SKM-1 (cell line): Measurements from ENCODE around the gene DOLPP1.

Experiments used
- DNase-seq: peaks from one replicate; lab custom pipeline; 2025; ENCODE audit not compliant: unreplicated experiment; lab: John Stamatoyannopoulos, UW

The DOLPP1 gene

DNA sequence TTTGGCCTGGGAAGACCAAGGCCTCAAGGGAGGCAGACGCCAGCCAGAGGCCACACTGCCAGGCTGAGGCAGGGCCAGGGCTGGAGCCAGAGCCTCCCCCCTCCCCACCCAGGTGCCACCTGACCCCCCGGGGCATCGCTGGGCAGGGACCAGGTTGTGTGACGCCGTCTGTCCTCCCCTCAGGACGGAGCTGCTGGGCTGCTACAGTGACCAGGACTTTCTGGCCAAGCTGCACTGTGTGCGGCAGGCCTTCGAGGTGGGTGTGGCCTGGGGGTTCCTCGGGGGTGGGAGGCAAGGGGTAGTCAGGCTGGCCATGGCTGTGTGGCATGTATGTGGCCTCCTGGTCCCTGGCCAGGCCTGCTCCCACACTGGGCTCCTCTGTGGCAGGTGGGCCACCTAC is 17.9 kb upstream of the DOLPP1 start:
- no peak for DNase-seq

DNA sequence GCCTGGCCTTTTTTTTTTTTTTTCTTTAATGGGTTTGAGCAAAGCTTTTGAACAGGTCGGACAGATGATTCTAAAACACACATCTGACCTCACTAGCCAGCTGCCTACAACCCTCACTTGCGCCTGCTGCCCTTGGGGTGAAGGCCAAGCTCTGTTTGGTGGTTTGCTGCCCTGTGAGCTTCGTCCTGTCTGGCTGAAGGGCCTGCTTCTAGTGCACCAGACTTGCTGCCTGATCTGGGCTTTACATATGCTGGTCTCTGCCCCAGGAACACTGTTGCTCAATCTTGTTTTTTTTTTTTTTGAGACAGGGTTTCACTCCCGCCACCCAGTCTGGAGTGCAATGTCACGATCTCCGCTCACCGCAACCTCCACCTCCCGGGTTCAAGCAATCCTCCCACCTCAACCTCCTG is 16.4 kb upstream of the DOLPP1 start:
- no peak for DNase-seq

DNA sequence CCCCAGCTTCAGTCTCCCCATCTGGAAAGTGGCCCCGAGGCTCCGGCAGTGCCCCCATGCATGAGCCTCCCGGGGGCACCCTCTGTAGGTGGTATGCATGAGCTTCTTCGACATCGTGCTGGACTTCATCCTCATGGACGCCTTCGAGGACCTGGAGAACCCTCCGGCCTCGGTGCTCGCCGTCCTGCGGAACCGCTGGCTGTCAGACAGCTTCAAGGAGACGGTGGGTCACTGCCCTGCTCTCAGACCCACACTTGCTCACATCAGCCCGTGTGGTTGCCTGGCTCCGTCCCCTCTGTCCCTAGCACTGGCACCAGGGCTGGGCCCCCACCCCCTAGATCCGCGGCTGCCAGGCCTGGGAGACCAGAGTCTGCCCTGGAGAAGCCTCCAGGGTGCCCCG is 12.8 kb upstream of the DOLPP1 start:
- DNase-seq = no peak

DNA sequence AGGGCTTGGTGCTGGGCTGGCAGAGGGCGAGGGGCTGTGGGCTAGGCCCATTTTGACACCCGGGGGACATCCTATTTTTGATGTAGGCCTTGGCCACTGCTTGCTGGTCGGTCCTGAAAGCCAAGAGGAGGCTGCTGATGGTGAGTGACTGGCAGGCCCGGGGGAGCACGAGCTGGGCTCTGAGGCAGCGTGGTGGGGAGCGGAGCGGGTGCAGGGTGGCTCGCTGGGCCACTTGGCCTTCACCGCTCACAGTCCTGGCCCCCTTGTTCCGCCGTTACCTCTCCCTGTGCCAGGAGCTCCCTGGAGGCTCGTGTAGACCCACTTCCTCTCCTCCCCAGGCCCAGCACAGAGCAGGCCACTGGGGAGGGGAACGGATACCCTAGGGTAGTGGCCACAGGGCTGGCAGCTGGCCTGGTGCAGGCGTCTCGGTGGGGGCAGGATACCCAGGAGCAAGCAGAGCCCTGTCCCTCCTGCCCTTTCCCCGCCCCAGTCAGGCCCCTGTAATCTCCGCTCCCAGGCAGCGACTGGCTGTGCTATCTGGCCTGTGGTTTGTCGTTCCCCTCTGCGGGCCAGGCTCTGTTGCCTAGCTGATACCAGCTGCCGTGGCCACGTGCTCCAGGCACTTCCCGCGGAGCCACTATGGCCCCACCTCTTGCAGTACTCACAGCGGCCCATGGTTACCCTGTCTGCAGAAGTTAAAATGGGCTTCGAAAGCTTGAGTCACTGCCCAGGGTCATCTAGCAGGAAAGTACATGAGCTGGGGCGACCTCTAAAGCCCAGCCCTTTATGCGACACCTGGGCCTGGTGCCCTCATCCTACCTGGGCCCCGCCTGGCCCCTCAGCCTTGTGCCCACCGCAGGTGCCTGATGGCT is 11.7 kb upstream of the DOLPP1 start:
- DNase-seq = no peak

DNA sequence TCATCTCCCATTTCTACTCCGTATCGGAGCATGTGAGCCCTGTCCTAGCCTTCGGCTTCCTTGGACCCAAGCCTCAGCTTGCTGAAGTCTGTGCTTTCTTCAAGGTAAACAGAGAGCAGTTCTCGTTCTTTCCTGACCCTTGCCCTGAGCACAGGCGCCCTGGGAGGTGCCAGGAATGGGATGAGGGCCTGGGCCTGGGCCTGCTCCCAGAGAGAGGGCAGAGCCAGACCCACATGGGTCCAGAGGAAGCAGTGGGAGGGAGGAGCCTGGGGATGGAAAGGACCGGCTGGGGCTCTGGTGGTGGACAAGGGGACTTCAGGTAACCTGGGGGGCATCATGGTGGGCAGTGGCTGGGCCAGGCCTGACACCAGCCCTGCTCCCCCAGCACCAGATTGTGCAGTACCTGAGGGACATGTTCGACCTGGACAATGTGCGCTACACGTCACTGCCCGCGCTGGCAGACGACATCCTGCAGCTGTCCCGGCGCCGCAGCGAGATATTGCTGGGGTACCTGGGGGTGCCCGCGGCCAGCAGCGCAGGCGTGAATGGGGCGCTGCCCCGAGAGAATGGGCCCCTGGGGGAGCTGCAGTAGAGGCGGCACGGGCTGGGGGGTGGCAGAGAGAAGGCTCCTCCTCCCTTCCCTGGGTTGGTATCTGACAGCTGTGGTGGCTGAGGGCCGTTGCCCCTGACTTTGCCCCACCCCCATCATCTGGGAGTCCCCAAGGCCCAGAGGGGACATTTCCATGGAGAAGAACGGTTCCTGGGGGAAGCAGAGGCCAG is 10.9 kb upstream of the DOLPP1 start:
- no peak for DNase-seq

DNA sequence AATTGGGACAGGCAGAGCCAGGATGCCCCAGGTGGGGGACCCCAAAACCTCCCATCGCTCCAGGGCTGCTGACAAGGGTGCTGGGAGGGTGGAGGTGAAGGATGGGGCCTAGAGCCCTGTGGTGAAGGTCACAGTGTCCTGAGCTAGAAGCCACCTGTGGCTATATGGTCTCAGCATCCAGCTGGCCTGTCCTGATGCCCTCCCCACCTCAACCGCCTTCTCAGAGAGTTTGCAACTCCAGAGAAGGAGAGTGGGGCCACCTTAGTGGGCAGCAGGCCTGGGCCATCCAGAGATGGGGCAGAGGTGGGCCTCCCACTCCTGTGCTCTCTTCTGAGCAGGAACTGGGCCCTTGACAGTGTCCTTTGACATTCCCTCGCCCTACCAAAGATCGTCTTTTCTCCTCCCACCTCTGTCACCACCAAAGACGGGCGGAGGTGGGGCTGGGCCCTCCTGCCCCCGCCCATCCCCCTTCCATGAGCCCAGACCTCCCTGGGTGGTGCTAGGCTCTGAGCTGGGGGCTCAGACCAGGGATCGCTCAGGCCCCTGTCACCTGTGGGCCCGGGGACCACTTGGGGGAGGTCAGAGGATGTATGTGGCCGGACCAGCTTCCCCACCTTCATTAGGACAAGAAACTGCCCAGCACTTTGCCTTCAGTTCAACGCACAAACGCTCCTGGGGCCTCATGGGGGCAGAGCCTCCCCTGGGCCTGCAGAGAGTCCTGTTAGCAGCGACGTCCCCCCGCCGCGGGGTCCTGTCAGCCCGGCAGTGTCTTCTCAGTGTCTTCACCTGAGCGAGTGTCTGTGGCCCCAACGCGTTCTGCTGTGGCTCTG is 10.0 kb upstream of the DOLPP1 start:
- DNase-seq = no peak

DNA sequence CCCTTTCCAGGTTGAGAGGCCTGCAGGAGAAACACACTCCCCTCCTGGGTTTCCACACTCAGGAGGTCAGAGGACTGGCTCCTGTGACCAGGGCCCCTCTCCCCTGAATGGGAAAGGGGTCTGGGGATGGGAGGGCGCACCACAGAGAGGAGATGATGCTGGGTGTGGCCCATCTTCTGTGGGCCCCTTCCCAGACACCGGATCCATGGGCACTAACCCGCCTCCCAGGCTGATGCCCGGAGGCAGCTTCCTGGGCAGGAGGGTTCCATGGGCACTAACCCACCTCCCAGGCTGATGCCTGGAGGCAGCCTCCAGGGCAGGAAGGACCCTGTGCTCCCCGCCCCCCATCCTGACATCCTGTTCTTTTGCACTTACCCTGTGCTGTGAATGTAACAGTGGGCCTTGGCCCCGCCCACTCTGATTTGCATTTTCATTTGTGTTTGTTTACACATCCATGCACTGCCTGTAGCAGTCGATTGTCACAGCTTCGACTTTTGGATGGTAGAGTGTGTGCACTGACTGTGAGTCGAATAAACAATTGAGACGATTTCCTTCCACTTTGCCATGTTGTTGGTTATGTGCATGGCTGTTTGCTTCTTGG is 9.3 kb upstream of the DOLPP1 start:
- no peak for DNase-seq

DNA sequence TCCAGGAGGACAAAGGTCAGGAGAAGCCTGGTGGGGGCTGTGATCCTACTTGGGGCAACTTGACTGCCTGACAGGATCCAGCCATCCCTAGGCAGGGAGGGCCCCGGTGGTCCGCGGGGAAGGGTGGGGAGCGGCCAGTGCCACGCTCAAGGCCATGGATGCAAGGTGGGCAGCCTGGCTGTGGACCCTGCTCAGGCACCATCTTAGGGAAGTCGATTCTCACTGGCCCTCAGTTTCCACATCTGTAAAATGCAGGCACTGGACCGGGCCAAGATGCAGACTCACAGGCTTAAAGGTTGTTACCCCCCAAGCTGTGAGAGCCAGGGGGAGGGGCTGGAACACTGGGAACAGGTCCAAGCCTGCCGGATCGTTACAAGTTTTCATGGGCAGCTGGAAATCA is 8.7 kb upstream of the DOLPP1 start:
- DNase-seq = no peak

DNA sequence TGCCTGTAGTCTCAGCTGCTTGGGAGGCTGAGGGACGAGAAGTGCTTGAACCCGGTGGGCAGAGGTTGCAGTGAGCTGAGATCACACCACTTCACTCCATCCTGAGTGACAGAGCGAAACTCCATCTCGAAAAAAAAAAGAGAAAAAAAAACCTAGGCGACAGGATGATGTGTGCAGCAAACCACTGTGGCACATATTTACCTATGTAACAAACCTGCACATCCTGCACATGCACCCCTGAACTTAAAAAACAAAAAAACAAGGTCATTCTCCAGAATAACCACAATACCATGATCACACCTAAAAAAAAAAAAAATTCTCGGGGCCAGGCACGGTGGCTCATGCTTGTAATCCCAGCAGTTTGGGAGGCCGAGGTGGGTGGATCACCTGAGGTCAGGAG is 7.5 kb upstream of the DOLPP1 start:
- no peak for DNase-seq

DNA sequence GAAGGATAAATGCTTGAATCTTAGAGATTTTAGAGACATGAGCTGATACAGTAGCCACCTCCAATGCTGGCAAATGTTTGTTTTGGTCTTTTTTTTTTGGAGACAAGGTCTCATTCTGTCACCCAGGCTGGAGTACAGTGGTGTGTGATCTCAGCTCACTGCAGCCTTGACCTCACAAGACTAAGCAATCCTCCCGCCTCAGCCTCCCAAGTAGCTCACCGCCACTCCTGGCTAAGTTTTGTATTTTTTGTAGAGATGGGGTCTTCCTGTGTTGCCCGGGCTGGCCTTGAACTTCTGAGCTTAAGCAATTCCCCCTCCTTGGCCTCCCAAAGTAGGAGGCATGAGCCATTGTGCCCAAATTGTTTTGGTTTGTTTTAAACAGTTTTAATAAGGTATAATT is 6.8 kb upstream of the DOLPP1 start:
- DNase-seq = no peak

DNA sequence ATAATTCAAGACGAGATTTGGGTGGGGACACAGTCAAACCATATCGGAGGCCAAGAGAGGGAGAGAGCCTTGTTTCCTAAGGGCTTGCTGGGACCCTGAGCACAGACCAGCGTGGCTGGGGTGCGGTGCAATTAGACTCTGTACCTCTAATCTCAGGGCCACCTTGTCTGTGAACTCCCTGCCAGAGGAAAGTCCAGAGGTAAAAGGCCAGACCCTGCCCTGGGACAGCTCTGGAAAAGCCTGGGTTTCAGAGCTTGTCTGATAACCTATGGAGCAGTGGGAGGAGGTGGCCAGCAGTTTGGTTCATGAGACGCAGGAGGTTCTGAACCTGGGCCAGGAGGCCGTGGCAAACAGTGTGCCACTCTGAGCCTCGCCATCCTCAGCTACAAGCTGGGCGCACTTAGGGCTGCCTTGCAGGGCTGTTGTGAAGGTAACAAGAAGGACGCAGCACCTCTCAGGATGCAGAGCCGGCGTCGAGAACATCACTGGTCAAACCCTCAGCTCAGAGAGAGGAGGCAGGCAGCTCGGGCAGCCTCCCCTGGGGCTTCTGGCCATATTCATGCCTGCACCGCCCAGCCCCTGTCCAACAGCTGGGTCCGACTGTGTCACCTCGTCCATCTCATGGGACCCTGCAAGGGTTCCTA is 4.8 kb upstream of the DOLPP1 start:
- no peak for DNase-seq

DNA sequence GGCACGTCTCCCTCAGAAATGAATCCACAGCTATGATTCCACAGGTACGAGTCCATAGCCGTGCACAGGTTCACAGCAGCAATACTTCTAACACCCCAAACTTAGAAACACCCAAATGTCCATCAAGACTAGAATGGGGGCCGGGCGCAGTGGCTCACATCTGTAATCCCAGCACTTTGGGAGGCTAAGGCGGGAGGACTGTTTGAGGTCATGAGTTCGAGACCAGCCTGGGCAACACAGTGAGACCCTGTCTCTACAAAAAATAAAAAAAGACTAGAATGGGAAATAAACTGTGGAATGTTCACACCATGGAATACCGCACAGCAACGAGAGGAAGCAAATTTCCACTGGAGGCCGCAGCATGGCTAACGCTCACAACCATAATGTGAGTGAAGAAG is 4.3 kb upstream of the DOLPP1 start:
- DNase-seq = no peak

DNA sequence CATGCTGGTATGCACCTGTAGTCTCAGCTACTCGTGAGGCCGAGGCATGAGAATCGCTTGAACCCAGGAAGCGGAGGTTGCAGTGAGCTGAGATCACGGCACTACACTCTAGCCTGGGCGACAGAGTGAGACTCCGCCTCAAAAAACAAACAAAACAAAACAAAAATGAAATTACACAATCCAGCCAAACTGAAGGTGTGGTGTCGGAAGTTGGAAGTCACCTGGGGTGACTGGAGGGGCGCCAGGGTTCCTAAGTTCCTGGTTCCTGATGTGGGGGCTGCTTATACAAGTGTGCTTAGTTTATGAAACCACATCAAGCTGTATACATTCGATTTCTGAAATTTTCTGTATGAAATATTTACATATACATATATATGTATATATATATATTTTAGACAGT is 3.7 kb upstream of the DOLPP1 start:
- no peak for DNase-seq

DNA sequence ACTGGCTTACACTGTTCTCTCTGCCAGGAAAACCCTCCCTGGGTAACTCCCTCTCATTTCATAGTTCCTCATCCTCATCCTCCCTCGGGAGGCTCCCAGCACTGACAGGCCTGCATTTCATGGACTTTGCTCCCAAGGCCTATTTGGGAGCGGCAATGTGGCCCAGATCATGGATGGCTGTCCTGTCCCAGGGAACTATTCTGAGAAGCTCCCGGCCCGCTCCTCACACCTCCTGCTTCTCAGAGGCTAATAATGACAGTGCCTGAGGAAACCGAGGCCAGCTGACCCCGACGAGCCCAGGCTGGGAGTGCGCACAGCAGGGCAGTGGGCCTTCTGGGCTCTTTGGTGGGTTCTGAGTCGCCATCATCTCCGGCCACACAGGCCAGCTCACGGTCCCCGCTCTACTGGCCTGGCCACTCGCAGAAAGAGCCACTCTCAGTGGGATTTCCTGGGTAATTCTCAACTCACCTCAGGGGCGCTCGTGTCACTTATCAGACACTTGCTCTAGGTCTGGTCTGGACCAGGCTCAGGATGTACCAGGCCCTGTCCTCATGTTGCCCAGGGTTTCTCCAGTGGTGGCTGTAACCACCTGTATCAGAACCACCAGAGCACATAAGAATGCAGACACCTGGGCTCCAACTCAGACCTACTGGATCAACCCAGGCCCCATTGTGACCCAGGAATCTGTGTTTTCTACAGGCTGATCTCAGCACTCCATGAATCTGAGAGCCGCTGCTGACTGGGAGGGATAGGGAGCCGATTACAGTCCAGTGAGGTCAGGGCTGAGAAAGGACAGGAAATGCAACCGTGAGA is 2.0 kb upstream of the DOLPP1 start:
- no peak for DNase-seq

DNA sequence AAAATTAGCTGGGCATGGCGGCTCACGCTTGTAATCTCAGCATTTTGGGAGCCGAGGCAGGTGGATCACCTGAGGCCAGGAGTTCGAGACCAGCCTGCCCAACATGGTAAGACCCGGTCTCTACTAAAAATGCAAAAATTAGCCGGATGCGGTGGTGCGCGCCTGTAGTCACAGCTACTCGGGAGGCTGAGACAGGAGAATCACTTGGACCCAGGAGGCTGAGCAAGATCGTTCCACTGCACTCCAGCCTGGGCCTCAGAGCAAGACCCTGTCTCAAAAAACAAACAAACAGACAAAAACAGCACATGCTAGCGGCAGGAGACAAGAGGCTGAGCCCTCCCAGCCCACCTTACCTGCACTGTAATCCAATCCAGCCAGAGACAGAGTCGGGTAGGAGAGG is 1.1 kb upstream of the DOLPP1 start:
- DNase-seq = no peak

DNA sequence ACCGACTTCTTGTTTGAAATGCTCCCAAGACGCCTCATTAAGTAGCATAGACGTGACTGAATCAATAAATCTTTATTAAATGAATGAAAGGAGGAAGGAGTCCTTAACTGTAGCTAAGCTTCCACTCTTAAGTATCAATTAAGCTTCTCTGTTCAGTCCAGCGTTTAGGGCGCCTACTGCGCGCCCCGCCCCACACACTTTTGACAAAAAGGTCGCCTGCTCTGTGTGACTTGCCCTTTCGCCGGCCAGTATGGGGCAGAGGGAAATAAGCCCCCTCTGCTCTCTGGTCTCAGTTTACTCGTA is 662 bp upstream of the DOLPP1 start:
- no peak for DNase-seq

DNA sequence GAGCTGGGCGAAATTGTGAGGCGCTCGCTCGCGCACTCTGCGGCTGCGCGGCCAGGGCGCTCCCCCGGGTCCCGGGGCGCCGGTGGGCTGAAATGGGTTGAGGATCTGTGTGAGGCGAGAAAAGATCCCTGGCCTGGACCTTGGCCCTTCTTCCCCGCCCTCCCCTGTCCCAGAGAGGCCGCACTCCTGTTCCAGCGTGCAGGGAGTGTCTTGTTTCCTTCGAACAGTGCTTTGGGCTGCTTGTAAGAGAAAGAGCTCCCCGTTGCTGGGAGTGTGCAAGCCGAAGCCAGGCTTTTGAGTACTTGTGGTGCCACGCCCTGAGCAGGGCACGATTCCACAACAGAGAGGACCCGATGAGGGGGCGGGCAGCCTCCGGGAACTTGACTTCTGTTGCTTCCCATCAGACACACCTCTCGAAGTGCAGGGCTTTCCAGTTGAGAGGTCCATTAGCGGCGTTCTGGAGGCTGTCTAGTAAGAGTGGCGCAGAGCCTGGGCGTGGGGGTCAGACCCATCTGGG is 535 bp downstream of the DOLPP1 start:
- no peak for DNase-seq

DNA sequence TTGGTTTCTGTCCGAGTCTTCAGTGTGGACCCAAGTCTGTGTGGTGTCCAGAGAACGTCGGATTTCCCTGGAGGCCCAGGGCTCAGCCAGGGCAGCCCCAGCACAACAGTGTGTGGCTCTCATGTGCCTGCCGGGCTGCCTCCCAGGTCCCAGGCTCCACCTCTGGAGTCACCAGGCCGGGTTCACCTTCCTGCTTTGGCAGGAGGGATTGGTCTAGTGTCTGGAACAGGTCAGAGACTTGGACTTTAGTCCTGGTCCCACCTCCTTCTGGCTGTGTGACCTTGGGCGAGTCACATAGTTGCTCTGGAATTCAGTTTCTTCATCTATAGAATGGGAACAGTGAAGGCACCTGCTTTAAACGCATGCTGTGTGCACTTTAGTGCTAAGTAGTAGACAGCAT is 3.2 kb downstream of the DOLPP1 start:
- DNase-seq = no peak

DNA sequence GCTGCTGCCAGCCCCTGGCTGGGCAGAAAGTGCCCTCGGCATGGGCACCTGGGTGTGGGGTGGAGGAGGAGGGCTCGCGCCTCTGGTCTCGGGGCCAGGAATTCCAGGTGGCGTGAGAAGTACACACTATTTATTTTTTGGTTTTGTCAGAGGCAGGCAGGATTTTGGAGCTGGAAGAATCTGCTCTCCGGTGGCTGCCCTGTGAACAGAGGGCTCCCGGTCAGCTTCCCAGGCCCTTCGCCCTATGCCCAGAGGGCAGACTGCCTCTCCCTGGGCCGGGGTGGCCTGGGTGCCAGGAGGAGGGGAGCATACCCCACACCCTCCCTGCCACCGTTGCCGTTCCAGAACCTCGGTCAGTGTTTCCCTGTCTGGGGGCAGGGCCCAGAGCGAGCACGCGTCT is 8.3 kb downstream of the DOLPP1 start:
- DNase-seq = no peak
